WTC11 (cell line): Measurements from ENCODE around the gene AGER. TPM values are rescaled to one million over a fixed set of nuclear protein-coding genes. Genes with fewer than 3 reads are reported as not detected.

Experiments used
- ATAC-seq: fragments of 200-7000 bp; cut with Tn5 transposase; 2 replicates; pipeline ENCODE4 v1.10.0; 2021; ENCODE audit warnings: mild to moderate bottlenecking, moderate library complexity
- CTCF ChIA-PET: fragments of 300-600 bp; sonication (Branson Sonifier 250); formaldehyde crosslinking; loops from one replicate; lab custom pipeline; 2021; ENCODE audit warnings: antibody characterized with exemption; lab: Charles Lee
- POLR2A ChIA-PET: fragments of 350-600 bp; sonication (Branson Sonifier 250); formaldehyde crosslinking; loops from one replicate; lab custom pipeline; 2021; ENCODE audit warnings: antibody characterized with exemption; lab: Charles Lee
- DNase-seq: peaks from one replicate; pipeline ENCODE4 v3.0.0; 2021; ENCODE audit warnings: low spot score
- H3K27ac Mint-ChIP-seq: 2 replicates; pipeline ENCODE4 v1.8.0; 2021; ENCODE audit warnings: mixed read lengths
- H3K27me3 Mint-ChIP-seq: 2 replicates; pipeline ENCODE4 v1.8.0; 2021; ENCODE audit warnings: low read depth, mild to moderate bottlenecking, moderate library complexity, mixed read lengths
- H3K36me3 Mint-ChIP-seq: 2 replicates; pipeline ENCODE4 v1.8.0; 2021; ENCODE audit warnings: mixed read lengths
- H3K4me1 Mint-ChIP-seq: 2 replicates; pipeline ENCODE4 v1.8.0; 2022; ENCODE audit warnings: mixed read lengths
- H3K4me3 Mint-ChIP-seq: 2 replicates; pipeline ENCODE4 v1.8.0; 2021; ENCODE audit warnings: mild to moderate bottlenecking, moderate library complexity, mixed read lengths
- H3K9me3 Mint-ChIP-seq: 2 replicates; pipeline ENCODE4 v1.8.0; 2021; ENCODE audit warnings: mixed read lengths
- ERG ChIP-seq: fragments of 250-450 bp; sonication (Bioruptor Pico); IDR thresholded peaks from 2 replicates; pipeline ENCODE4 v1.8.0; 2021; ENCODE audit warnings: mild to moderate bottlenecking
- ETV6 ChIP-seq: sonication (generic); formaldehyde crosslinking; IDR thresholded peaks from 2 replicates; pipeline ENCODE4 v1.8.1; 2022; ENCODE audit warnings: mild to moderate bottlenecking, missing genetic modification reagents
- FOXJ3 ChIP-seq: sonication (generic); formaldehyde crosslinking; IDR thresholded peaks from 2 replicates; pipeline ENCODE4 v1.9.0; 2021; ENCODE audit warnings: missing genetic modification reagents, mild to moderate bottlenecking, borderline replicate concordance
- GTF2I ChIP-seq: fragments of 250-450 bp; sonication (Bioruptor Pico); conservative IDR thresholded peaks from 2 replicates; pipeline ENCODE4 v1.4.0; 2021; ENCODE audit warnings: mild to moderate bottlenecking
- HMGXB4 ChIP-seq: sonication (generic); formaldehyde crosslinking; IDR thresholded peaks from 2 replicates; pipeline ENCODE4 v1.8.1; 2023; ENCODE audit warnings: mild to moderate bottlenecking, moderate library complexity, missing genetic modification reagents
- IRF2 ChIP-seq: sonication (generic); formaldehyde crosslinking; IDR thresholded peaks from 2 replicates; pipeline ENCODE4 v1.8.0; 2022; ENCODE audit warnings: low read depth, missing genetic modification reagents, borderline replicate concordance
- JAZF1 ChIP-seq: fragments of 250-450 bp; sonication (Bioruptor Pico); IDR thresholded peaks from 2 replicates; pipeline ENCODE4 v1.9.0; 2021; ENCODE audit warnings: moderate library complexity, mild to moderate bottlenecking, inconsistent platforms
- OVOL2 ChIP-seq: fragments of 250-450 bp; sonication (Bioruptor Pico); IDR thresholded peaks from 2 replicates; pipeline ENCODE4 v1.9.0; 2021; ENCODE audit warnings: mild to moderate bottlenecking, borderline replicate concordance
- PRRX2 ChIP-seq: fragments of 250-450 bp; sonication (Bioruptor Pico); IDR thresholded peaks from 2 replicates; pipeline ENCODE4 v1.8.0; 2021; ENCODE audit warnings: mild to moderate bottlenecking
- RELA ChIP-seq: sonication (generic); formaldehyde crosslinking; IDR thresholded peaks from 2 replicates; pipeline ENCODE4 v1.8.1; 2022; ENCODE audit warnings: missing genetic modification reagents, mild to moderate bottlenecking, borderline replicate concordance
- SMAD4 ChIP-seq: sonication (generic); formaldehyde crosslinking; IDR thresholded peaks from 2 replicates; pipeline ENCODE4 v1.8.0; 2022; ENCODE audit warnings: mild to moderate bottlenecking, missing genetic modification reagents
- SP1 ChIP-seq: sonication (generic); formaldehyde crosslinking; conservative IDR thresholded peaks from 2 replicates; pipeline ENCODE4 v1.8.1; 2022; ENCODE audit warnings: missing genetic modification reagents
- ZBTB43 ChIP-seq: sonication (generic); formaldehyde crosslinking; IDR thresholded peaks from 2 replicates; pipeline ENCODE4 v1.8.1; 2023; ENCODE audit warnings: mild to moderate bottlenecking, missing genetic modification reagents
- ZNF232 ChIP-seq: sonication (generic); formaldehyde crosslinking; IDR thresholded peaks from 2 replicates; pipeline ENCODE4 v1.8.0; 2022; ENCODE audit warnings: mild to moderate bottlenecking, missing genetic modification reagents
- ZNF263 ChIP-seq: sonication (generic); formaldehyde crosslinking; IDR thresholded peaks from 2 replicates; pipeline ENCODE4 v1.8.1; 2022; ENCODE audit warnings: low read depth, mild to moderate bottlenecking, moderate library complexity, missing genetic modification reagents
- ZNF512 ChIP-seq: sonication (generic); formaldehyde crosslinking; IDR thresholded peaks from 2 replicates; pipeline ENCODE4 v1.8.1; 2022; ENCODE audit warnings: missing genetic modification reagents, borderline replicate concordance
- total RNA-seq: library from RNA; stranded (reverse); gene quantifications from 3 replicates; pipeline ENCODE4 v1.2.3, GENCODE V29; 2021
- TF ChIP-seq, protein P1 (sequence below): sonication (generic); formaldehyde crosslinking; IDR thresholded peaks from 2 replicates; pipeline ENCODE4 v1.8.0; 2022; ENCODE audit warnings: mild to moderate bottlenecking, missing genetic modification reagents
- TF ChIP-seq, protein P2 (sequence below): sonication (generic); formaldehyde crosslinking; IDR thresholded peaks from 2 replicates; pipeline ENCODE4 v1.8.0; 2022; ENCODE audit warnings: mild to moderate bottlenecking, missing genetic modification reagents
- TF ChIP-seq, protein P3 (sequence below): sonication (generic); formaldehyde crosslinking; IDR thresholded peaks from 2 replicates; pipeline ENCODE4 v1.8.1; 2022; ENCODE audit warnings: low read depth, missing genetic modification reagents, borderline replicate concordance
- TF ChIP-seq, protein P4 (sequence below): fragments of 250-450 bp; sonication (Bioruptor Pico); conservative IDR thresholded peaks from 2 replicates; pipeline ENCODE4 v1.9.0; 2021; ENCODE audit warnings: mild to moderate bottlenecking

The AGER gene
- total RNA-seq, 1 experiment from 2014 or later: 18.1 TPM

DNA sequence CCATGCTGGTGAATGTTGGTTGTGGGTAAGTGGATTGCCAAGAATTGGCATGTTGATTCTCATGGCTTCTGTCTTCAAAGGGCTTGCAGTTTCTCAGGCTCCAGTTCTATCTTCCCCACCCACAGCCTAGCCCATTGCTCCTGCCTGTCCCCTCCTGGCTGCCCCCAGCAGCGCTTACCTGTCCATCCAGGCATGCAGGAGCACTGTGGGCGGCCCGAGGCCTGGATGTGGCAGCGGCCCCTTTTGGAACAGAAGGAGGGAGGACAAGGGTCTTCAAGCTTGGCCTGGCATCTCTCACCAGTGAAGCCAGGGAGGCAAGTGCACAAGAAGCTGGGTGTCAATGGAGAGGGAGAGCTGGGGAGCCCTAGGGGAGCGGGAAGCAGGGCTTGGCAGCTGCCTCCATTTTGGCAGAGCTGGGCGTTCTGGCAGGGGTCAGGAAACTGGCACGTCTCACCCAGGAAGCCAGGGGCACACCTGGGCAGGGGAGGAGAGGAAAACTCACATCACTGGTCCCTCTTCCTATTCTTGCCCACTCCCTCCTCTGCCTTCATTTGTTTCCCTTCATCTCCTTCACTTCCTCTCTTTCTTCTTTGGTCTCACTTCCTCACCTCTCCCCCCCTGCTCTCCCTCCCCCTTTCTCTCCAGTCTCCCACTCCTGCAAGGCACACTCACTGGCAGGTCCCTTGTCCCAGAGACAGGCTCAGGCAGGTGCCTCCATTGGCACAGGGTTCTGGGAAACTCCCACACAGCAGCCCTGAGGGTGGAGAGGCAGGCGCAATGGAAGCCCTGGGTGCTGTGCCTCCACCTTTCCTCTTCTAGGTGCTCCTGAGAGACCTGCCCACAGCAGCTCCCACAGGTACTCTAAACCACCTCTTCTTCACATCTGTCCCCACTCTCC lies 38.5 kb upstream of the AGER start:
- ChIA-PET POLR2A (no interaction called here), CTCF (interaction anchor here (1.1 kb wide), 1 partner anchor 27 kb away, joined by 3 read pairs; no protein-coding TSS in a partner anchor)
- Mint-ChIP-seq H3K4me1 (peaks cover 15% of the 10 kb centered on the region), H3K36me3 (no peaks in the 10 kb centered on the region), H3K27me3 (peaks cover 2% of the 10 kb centered on the region; the same call in 1 of the 2 replicates), H3K9me3 (no peaks in the 10 kb centered on the region), H3K27ac (no peak overlapping the region), H3K4me3 (no peak overlapping the region)
- ATAC-seq (no peak), DNase-seq (no peak)
- no peak for TF ChIP-seq PRRX2
- no peak for TF ChIP-seq GTF2I (CRISPR knock-in tag)
- no peak for TF ChIP-seq IRF2
- TF ChIP-seq RELA (CRISPR knock-in tag): no peak
- no peak for TF ChIP-seq SMAD4 (CRISPR knock-in tag)
- TF ChIP-seq, protein P1, sequence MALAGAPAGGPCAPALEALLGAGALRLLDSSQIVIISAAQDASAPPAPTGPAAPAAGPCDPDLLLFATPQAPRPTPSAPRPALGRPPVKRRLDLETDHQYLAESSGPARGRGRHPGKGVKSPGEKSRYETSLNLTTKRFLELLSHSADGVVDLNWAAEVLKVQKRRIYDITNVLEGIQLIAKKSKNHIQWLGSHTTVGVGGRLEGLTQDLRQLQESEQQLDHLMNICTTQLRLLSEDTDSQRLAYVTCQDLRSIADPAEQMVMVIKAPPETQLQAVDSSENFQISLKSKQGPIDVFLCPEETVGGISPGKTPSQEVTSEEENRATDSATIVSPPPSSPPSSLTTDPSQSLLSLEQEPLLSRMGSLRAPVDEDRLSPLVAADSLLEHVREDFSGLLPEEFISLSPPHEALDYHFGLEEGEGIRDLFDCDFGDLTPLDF (CRISPR knock-in tag): no peak
- TF ChIP-seq FOXJ3 (CRISPR knock-in tag): no peak
- TF ChIP-seq, protein P2, sequence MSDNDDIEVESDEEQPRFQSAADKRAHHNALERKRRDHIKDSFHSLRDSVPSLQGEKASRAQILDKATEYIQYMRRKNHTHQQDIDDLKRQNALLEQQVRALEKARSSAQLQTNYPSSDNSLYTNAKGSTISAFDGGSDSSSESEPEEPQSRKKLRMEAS: no peak
- TF ChIP-seq OVOL2: no peak
- TF ChIP-seq ERG (CRISPR knock-in tag): no peak
- TF ChIP-seq SP1 (CRISPR knock-in tag): no peak
- TF ChIP-seq, protein P3, sequence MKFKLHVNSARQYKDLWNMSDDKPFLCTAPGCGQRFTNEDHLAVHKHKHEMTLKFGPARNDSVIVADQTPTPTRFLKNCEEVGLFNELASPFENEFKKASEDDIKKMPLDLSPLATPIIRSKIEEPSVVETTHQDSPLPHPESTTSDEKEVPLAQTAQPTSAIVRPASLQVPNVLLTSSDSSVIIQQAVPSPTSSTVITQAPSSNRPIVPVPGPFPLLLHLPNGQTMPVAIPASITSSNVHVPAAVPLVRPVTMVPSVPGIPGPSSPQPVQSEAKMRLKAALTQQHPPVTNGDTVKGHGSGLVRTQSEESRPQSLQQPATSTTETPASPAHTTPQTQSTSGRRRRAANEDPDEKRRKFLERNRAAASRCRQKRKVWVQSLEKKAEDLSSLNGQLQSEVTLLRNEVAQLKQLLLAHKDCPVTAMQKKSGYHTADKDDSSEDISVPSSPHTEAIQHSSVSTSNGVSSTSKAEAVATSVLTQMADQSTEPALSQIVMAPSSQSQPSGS (CRISPR knock-in tag): no peak
- TF ChIP-seq, protein P4, sequence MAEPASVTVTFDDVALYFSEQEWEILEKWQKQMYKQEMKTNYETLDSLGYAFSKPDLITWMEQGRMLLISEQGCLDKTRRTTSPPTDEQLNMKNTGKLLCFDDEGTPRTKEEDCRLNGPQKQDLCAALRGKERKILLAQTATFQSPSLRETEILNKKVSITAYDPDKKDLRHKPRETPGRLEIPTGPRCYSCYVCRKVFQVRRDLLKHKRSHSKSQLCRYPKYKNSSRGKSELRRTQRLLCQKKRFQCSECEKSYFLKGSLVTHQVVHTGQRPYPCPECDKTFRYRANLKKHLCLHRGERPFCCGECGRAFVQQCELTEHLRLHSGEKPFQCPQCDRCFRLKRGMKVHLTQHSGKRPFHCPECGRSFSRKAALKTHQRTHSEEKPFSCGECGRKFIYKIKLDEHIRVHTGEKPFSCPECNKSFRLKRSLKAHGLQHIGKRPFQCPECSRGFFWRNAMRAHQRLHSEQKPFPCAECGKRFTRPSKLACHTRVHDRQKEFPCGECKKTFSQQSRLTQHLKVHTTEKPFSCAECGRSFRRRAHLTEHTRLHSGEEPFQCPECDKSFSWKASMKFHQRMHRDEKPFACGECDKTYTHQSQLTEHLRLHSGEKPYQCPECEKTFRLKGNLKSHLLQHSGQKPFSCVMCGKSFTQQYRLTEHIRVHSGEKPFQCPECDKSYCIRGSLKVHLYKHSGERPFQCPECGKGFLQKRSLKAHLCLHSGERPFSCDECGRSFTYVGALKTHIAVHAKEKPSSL (CRISPR knock-in tag): no peak
- no peak for TF ChIP-seq ZNF263 (CRISPR knock-in tag)
- no peak for TF ChIP-seq JAZF1 (CRISPR knock-in tag)
- no peak for TF ChIP-seq ZNF232 (CRISPR knock-in tag)
- no peak for TF ChIP-seq ETV6 (CRISPR knock-in tag)
- no peak for TF ChIP-seq ZNF512
- no peak for TF ChIP-seq HMGXB4 (CRISPR knock-in tag)
- no peak for TF ChIP-seq ZBTB43 (CRISPR knock-in tag)
